A673 (cell line): ENCODE data around the gene EPHB3. TPM values are rescaled to one million over a fixed set of nuclear protein-coding genes. Genes with fewer than 3 reads are reported as not detected.

Experiments
- BruUV-seq: library from RNA; stranded (reverse); fragments of 400-500 nt; replicated peaks from 2 replicates; lab custom pipeline; 2021; lab: Mats Ljungman, UMichigan
- CTCF ChIA-PET: fragments of 300-600 bp; sonication (Branson Sonifier 250); formaldehyde crosslinking; loops from one replicate; lab custom pipeline; 2022; ENCODE audit warnings: antibody characterized with exemption; lab: Charles Lee
- POLR2A ChIA-PET: fragments of 300-600 bp; sonication (Branson Sonifier 250); formaldehyde crosslinking; loops from one replicate; lab custom pipeline; 2022; ENCODE audit warnings: antibody characterized with exemption; ENCODE audit not compliant: low non-redundant PET; lab: Charles Lee
- DNase-seq: peaks from one replicate; pipeline ENCODE4 v3.0.0-alpha.2; 2015; ENCODE audit warnings: low spot score
- H3K27ac ChIP-seq: fragments of 200-600 bp; sonication (generic); 2 replicates; pipeline ENCODE4 v1.5.1; 2016; ENCODE audit warnings: mixed run types, low read depth, mild to moderate bottlenecking, mixed read lengths, antibody characterized with exemption, low read length; ENCODE audit not compliant: poor library complexity, severe bottlenecking
- H3K27me3 ChIP-seq: fragments of 200-600 bp; sonication (generic); replicated peaks from 2 replicates; pipeline ENCODE4 v1.6.1; 2017; ENCODE audit warnings: mixed run types, low read depth, mild to moderate bottlenecking, mixed read lengths, antibody characterized with exemption, low read length; ENCODE audit not compliant: insufficient read depth, poor library complexity
- H3K36me3 ChIP-seq: fragments of 200-600 bp; sonication (generic); 2 replicates; pipeline ENCODE4 v1.6.1; 2016; ENCODE audit warnings: mixed run types, mild to moderate bottlenecking, mixed read lengths, antibody characterized with exemption, low read length; ENCODE audit not compliant: insufficient read depth, poor library complexity, severe bottlenecking
- H3K4me1 ChIP-seq: fragments of 200-600 bp; sonication (generic); 2 replicates; pipeline ENCODE4 v1.6.1; 2017; ENCODE audit warnings: mixed run types, mild to moderate bottlenecking, mixed read lengths, antibody characterized with exemption, low read length; ENCODE audit not compliant: insufficient read depth, poor library complexity, severe bottlenecking
- H3K4me3 ChIP-seq: fragments of 200-600 bp; sonication (generic); 2 replicates; pipeline ENCODE4 v1.5.1; 2016; ENCODE audit warnings: low read depth, mixed run types, mild to moderate bottlenecking, mixed read lengths, low read length; ENCODE audit not compliant: poor library complexity, severe bottlenecking
- H3K9me3 ChIP-seq: fragments of 200-600 bp; sonication (generic); 2 replicates; pipeline ENCODE4 v1.6.1; 2016; ENCODE audit warnings: mixed run types, low read depth, mild to moderate bottlenecking, mixed read lengths, antibody characterized with exemption, low read length; ENCODE audit not compliant: poor library complexity, severe bottlenecking
- CTCF ChIP-seq: fragments of 300-800, 200-600 bp; sonication (generic); conservative IDR thresholded peaks from 2 replicates; pipeline ENCODE4 v1.5.1; 2017; ENCODE audit warnings: low read depth, mild to moderate bottlenecking, antibody characterized with exemption, low read length, moderate library complexity, mixed read lengths
- EZH2 ChIP-seq: fragments of 200-600 bp; sonication (generic); IDR thresholded peaks from 2 replicates; pipeline ENCODE4 v1.6.1; 2017; ENCODE audit warnings: borderline replicate concordance, low read depth, mild to moderate bottlenecking, mixed read lengths, antibody characterized with exemption, low read length; ENCODE audit not compliant: poor library complexity, severe bottlenecking
- intact Hi-C: fragments of 100-400 bp; cut with micrococcal nuclease; formaldehyde crosslinking; loops from one replicate; pipeline ENCODE4 v1.10.0; 2022; ENCODE audit not compliant: unreplicated experiment
- total RNA-seq: library from RNA; stranded (reverse); gene quantifications from 2 replicates; pipeline ENCODE4 v1.2.3, GENCODE V29; 2021

The EPHB3 gene
- total RNA-seq, 1 experiment from 2014 or later = 15.6 TPM

GRCh38 chr3:184551614-184552256, 9.8 kb upstream of the EPHB3 start:
- DNase-seq = no peak
- intact Hi-C loops = no loop called here
- TF ChIP-seq EZH2 (no peak), CTCF (no peak)
- H3K9me3 ChIP-seq = no peaks in the 10 kb centered on the region
- no peaks in the 10 kb centered on the region for H3K4me1 ChIP-seq
- no TSS peak for BruUV-seq
- no peaks in the 10 kb centered on the region for H3K27me3 ChIP-seq
- CTCF ChIA-PET = interaction anchor here (1.0 to 1.2 kb wide), 2 partner anchors 9 to 38 kb away, joined by 3 read pairs; partner anchors contain the start of gene EPHB3
- H3K4me3 ChIP-seq = no peak overlapping the region
- POLR2A ChIA-PET = interaction anchor here (0.8 kb wide), 1 partner anchor 137 kb away, joined by 3 read pairs; no protein-coding TSS in a partner anchor
- H3K36me3 ChIP-seq = no peaks in the 10 kb centered on the region
- H3K27ac ChIP-seq = no peak overlapping the region

DNA sequence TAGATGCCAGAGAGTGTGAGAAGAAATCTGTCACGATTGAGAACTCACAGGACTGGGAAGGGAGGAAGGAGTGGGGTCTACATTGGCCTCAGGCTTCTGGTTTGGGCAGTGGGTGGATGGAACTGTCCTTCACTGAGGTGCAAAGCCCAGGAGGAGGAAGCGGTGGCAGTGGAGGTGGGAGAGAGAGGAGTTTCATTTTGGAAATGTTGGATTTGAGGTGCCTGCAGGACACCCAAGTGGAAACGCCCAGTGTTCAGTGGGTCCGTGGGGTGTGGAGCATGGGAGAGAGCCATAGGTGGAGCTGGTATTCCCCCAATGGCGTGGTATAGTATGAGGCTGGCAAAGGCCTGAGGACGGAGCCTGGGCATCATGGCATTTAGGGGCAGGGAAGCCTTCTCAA, 9.3 kb upstream of the EPHB3 start:
- CTCF ChIA-PET = interaction anchor here (1.0 to 1.2 kb wide), 2 partner anchors 9 to 39 kb away, joined by 3 read pairs; partner anchors contain the start of gene EPHB3
- no peaks in the 10 kb centered on the region for H3K9me3 ChIP-seq
- no peak overlapping the region for H3K27ac ChIP-seq
- no peaks in the 10 kb centered on the region for H3K36me3 ChIP-seq
- no peak overlapping the region for H3K4me3 ChIP-seq
- H3K27me3 ChIP-seq = no peaks in the 10 kb centered on the region
- BruUV-seq = no TSS peak
- intact Hi-C loops = no loop called here
- TF ChIP-seq EZH2 = no peak
- TF ChIP-seq CTCF = no peak
- no peaks in the 10 kb centered on the region for H3K4me1 ChIP-seq
- POLR2A ChIA-PET = interaction anchor here (0.8 kb wide), 1 partner anchor 137 kb away, joined by 3 read pairs; no protein-coding TSS in a partner anchor
- DNase-seq = no peak

DNA sequence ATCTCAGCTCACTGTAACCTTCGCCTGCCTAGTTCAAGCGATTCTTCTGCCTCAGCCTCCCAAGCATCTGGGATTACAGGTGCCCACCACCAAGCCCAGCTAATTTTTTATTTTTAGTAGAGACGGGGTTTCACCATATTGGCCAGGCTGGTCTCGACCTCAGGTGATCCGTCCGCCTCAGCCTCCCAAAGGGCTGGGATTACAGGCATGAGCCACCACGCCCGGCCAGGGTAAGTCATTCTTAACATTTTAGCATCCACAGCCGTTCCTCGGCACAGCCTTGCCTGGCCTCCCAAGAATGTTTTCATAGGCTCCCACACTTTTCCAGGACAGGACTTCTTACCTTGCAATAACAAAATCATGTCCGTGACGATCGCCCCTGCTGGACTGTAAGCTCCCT, 8.7 kb upstream of the EPHB3 start:
- Histone ChIP-seq H3K36me3 (no peaks in the 10 kb centered on the region), H3K9me3 (no peaks in the 10 kb centered on the region), H3K27ac (no peak overlapping the region), H3K4me3 (no peak overlapping the region), H3K4me1 (no peaks in the 10 kb centered on the region), H3K27me3 (no peaks in the 10 kb centered on the region)
- ChIA-PET POLR2A (interaction anchor here (0.8 kb wide), 1 partner anchor 138 kb away, joined by 3 read pairs; no protein-coding TSS in a partner anchor), CTCF (interaction anchor here (1.2 kb wide), 1 partner anchor 8 kb away, joined by 3 read pairs; the partner anchor contains the start of gene EPHB3)
- DNase-seq = no peak
- TF ChIP-seq CTCF = no peak
- TF ChIP-seq EZH2 = no peak
- no TSS peak for BruUV-seq
- intact Hi-C loops = no loop called here
